HCT116 (cell line): ENCODE measurements around the gene IQSEC3. TPM values are rescaled to one million over a fixed set of nuclear protein-coding genes. Genes with fewer than 3 reads are reported as not detected.

Experiments
- ATAC-seq: fragments of 200-7000 bp; cut with Tn5 transposase; 2 replicates; pipeline ENCODE4 v1.9.1; 2020; ENCODE audit warnings: mild to moderate bottlenecking, moderate library complexity
- BruUV-seq: library from RNA; stranded (reverse); fragments of 400-500 nt; replicated peaks from 2 replicates; lab custom pipeline; 2021; lab: Mats Ljungman, UMichigan
- CTCF ChIA-PET: fragments of 300-600 bp; sonication (Branson Sonifier 250); formaldehyde crosslinking; loops from one replicate; lab custom pipeline; 2021; ENCODE audit warnings: antibody characterized with exemption; lab: Charles Lee
- POLR2A ChIA-PET: fragments of 300-600, 350-600 bp; sonication (Branson Sonifier 250); formaldehyde crosslinking; loops from one replicate; lab custom pipeline; 2021; ENCODE audit warnings: antibody characterized with exemption; lab: Charles Lee
- RAD21 ChIA-PET, 2 experiments: fragments of 300-600 bp; sonication (Branson Sonifier 250); formaldehyde crosslinking; loops; one replicate each; lab custom pipeline; 2023; ENCODE audit warnings: low total read pairs in 2 of 2; ENCODE audit not compliant: uncharacterized antibody in 2 of 2, unreplicated experiment in 2 of 2, low non-redundant PET in 1 of 2; lab: Charles Lee
- DNase-seq: peaks from one replicate; pipeline ENCODE4 v3.0.0-alpha.2; 2010; ENCODE audit warnings: low read depth, low spot score
- H2AFZ ChIP-seq: fragments of 200-600 bp; shearing (Covaris generic), sonication (generic); 2 replicates; pipeline ENCODE4 v1.6.1; 2017; ENCODE audit warnings: low read depth, mixed run types, mixed read lengths, antibody characterized with exemption, low read length; ENCODE audit not compliant: poor library complexity, severe bottlenecking
- H3K27ac ChIP-seq: 2 replicates; pipeline ENCODE4 v1.5.1; 2012; ENCODE audit warnings: low read depth, low read length
- H3K27me3 ChIP-seq: fragments of 200-600 bp; sonication (generic); 2 replicates; pipeline ENCODE4 v1.6.1; 2016; ENCODE audit warnings: mixed run types, low read length, mixed read lengths; ENCODE audit not compliant: insufficient read depth
- H3K36me3 ChIP-seq, 2 experiments: fragments of 200-500 bp in 1 of 2; fragments of 200-600 bp in 1 of 2; sonication (Bioruptor generic) in 1 of 2; sonication (generic) in 1 of 2; 2 replicates each; pipeline versions ENCODE4 v1.5.1 to v1.6.1; 2014 to 2016; ENCODE audit warnings: low read length in 2 of 2, inconsistent platforms in 1 of 2, mixed read lengths in 1 of 2, mixed run types in 1 of 2; ENCODE audit not compliant: insufficient read depth in 2 of 2, control insufficient read depth in 1 of 2
- H3K4me1 ChIP-seq, 2 experiments: fragments of 200-600 bp in 1 of 2; sonication (generic) in 1 of 2; 2 replicates each; pipeline versions ENCODE4 v1.5.1 to v1.6.1; 2012 to 2017; ENCODE audit warnings: low read length in 2 of 2, inconsistent platforms in 1 of 2, mild to moderate bottlenecking in 1 of 2, mixed read lengths in 1 of 2, mixed run types in 1 of 2, moderate library complexity in 1 of 2; ENCODE audit not compliant: insufficient read depth in 2 of 2, control insufficient read depth in 1 of 2
- H3K4me2 ChIP-seq: fragments of 200-600 bp; sonication (generic); 2 replicates; pipeline ENCODE4 v1.6.1; 2017; ENCODE audit warnings: mixed run types, low read length, mixed read lengths
- H3K4me3 ChIP-seq, 2 experiments: fragments of 200-600 bp in 1 of 2; sonication (generic) in 1 of 2; replicated peaks in 1 of 2; 2 replicates each; pipeline ENCODE4 v1.5.1; 2011 to 2016; ENCODE audit warnings: low read length in 2 of 2, control low read depth in 1 of 2, low read depth in 1 of 2, mild to moderate bottlenecking in 1 of 2, mixed read lengths in 1 of 2, mixed run types in 1 of 2
- H3K79me2 ChIP-seq: fragments of 200-600 bp; sonication (generic); 2 replicates; pipeline ENCODE4 v1.6.1; 2017; ENCODE audit warnings: mild to moderate bottlenecking, mixed run types, low read length, moderate library complexity, mixed read lengths; ENCODE audit not compliant: insufficient read depth
- H3K9ac ChIP-seq: fragments of 200-600 bp; sonication (generic); 2 replicates; pipeline ENCODE4 v1.6.1; 2016; ENCODE audit warnings: low read length, mixed read lengths
- H3K9me2 ChIP-seq: fragments of 200-600 bp; sonication (generic), shearing (Covaris generic); 2 replicates; pipeline ENCODE4 v1.6.1; 2017; ENCODE audit warnings: mixed run types, mild to moderate bottlenecking, moderate library complexity; ENCODE audit not compliant: insufficient read depth
- H3K9me3 ChIP-seq, 2 experiments: fragments of 200-500 bp in 1 of 2; fragments of 200-600 bp in 1 of 2; sonication (Bioruptor generic) in 1 of 2; sonication (generic) in 1 of 2; 2 replicates each; pipeline ENCODE4 v1.6.1; 2014 to 2017; ENCODE audit warnings: low read length in 2 of 2, mixed read lengths in 2 of 2, inconsistent platforms in 1 of 2, low read depth in 1 of 2, mild to moderate bottlenecking in 1 of 2, mixed run types in 1 of 2, moderate library complexity in 1 of 2; ENCODE audit not compliant: control insufficient read depth in 1 of 2, insufficient read depth in 1 of 2
- H4K20me1 ChIP-seq: fragments of 200-600 bp; sonication (generic), shearing (Covaris generic); 2 replicates; pipeline ENCODE4 v1.6.1; 2017; ENCODE audit warnings: mixed run types, mild to moderate bottlenecking, moderate library complexity; ENCODE audit not compliant: insufficient read depth
- ATF3 ChIP-seq: IDR thresholded peaks from 2 replicates; pipeline ENCODE4 v1.6.1; 2012
- CBX3 ChIP-seq: IDR thresholded peaks from 2 replicates; pipeline ENCODE4 v1.6.1; 2012; ENCODE audit warnings: low read depth
- CTCF ChIP-seq, 3 experiments: fragments of 200-600 bp in 1 of 3; sonication (generic) in 1 of 3; IDR thresholded peaks in 2 of 3; conservative IDR thresholded peaks in 1 of 3; 2 replicates each; pipeline ENCODE4 v1.5.1; 2012 to 2017; ENCODE audit warnings: low read depth in 2 of 3, low read length in 2 of 3, antibody characterized with exemption in 1 of 3, borderline replicate concordance in 1 of 3, control low read depth in 1 of 3, mild to moderate bottlenecking in 1 of 3, mixed read lengths in 1 of 3, mixed run types in 1 of 3, moderate library complexity in 1 of 3; ENCODE audit not compliant: insufficient read depth in 1 of 3
- ELF1 ChIP-seq: IDR thresholded peaks from 2 replicates; pipeline ENCODE4 v1.6.1; 2012; ENCODE audit warnings: low read depth, borderline replicate concordance
- EZH2 ChIP-seq: fragments of 200-600 bp; sonication (generic); IDR thresholded peaks from 2 replicates; pipeline ENCODE4 v1.6.1; 2017; ENCODE audit warnings: antibody characterized with exemption, mixed run types
- EZH2phosphoT487 ChIP-seq: fragments of 200-600 bp; IDR thresholded peaks from 2 replicates; pipeline ENCODE4 v1.6.1; 2018; ENCODE audit warnings: antibody characterized with exemption, borderline replicate concordance
- FOSL1 ChIP-seq: IDR thresholded peaks from 2 replicates; pipeline ENCODE4 v1.6.1; 2012; ENCODE audit warnings: low read depth
- JUND ChIP-seq: IDR thresholded peaks from 2 replicates; pipeline ENCODE4 v1.6.1; 2012
- POLR2A ChIP-seq: IDR thresholded peaks from 2 replicates; pipeline ENCODE4 v1.7.0; 2011; ENCODE audit warnings: borderline replicate concordance; ENCODE audit not compliant: insufficient read depth, insufficient read length; ENCODE audit errors: extremely low read depth
- POLR2AphosphoS5 ChIP-seq: IDR thresholded peaks from 2 replicates; pipeline ENCODE4 v1.6.1; 2011; ENCODE audit warnings: mild to moderate bottlenecking, low read depth, low read length, moderate library complexity
- RAD21 ChIP-seq: IDR thresholded peaks from 2 replicates; pipeline ENCODE4 v1.6.1; 2012; ENCODE audit warnings: low read depth, mild to moderate bottlenecking
- REST ChIP-seq: IDR thresholded peaks from 2 replicates; pipeline ENCODE4 v1.6.1; 2012; ENCODE audit warnings: low read depth
- SIN3A ChIP-seq: IDR thresholded peaks from 2 replicates; pipeline ENCODE4 v1.6.1; 2012; ENCODE audit warnings: low read depth
- SP1 ChIP-seq: IDR thresholded peaks from 2 replicates; pipeline ENCODE4 v1.6.1; 2012; ENCODE audit warnings: low read depth
- SRF ChIP-seq: IDR thresholded peaks from 2 replicates; pipeline ENCODE4 v1.6.1; 2012; ENCODE audit warnings: low read depth
- TCF7L2 ChIP-seq: IDR thresholded peaks from 2 replicates; pipeline ENCODE4 v1.7.0; 2011; ENCODE audit warnings: borderline replicate concordance, inconsistent platforms; ENCODE audit not compliant: insufficient read depth, insufficient read length; ENCODE audit errors: extremely low read depth
- YY1 ChIP-seq: IDR thresholded peaks from 2 replicates; pipeline ENCODE4 v1.6.1; 2011; ENCODE audit warnings: low read length, low read depth, moderate library complexity, mild to moderate bottlenecking; ENCODE audit not compliant: insufficient replicate concordance; ENCODE audit errors: extremely low read depth
- ZBTB33 ChIP-seq: IDR thresholded peaks from 2 replicates; pipeline ENCODE4 v1.6.1; 2011; ENCODE audit warnings: mild to moderate bottlenecking, low read length, moderate library complexity; ENCODE audit not compliant: insufficient replicate concordance; ENCODE audit errors: extremely low read depth
- ZFX ChIP-seq: fragments of 450-650 bp; IDR thresholded peaks from 2 replicates; pipeline ENCODE4 v1.6.1; 2017
- ZNF274 ChIP-seq: fragments of 200-500 bp; sonication (Bioruptor generic); IDR thresholded peaks from 2 replicates; pipeline ENCODE4 v1.6.1; 2014; ENCODE audit warnings: mild to moderate bottlenecking, low read depth, low read length, inconsistent platforms
- intact Hi-C: fragments of 100-400 bp; cut with micrococcal nuclease; formaldehyde crosslinking; loops from 2 replicates; pipeline ENCODE4 v1.10.0; 2022
- total RNA-seq: library from RNA; stranded (reverse); gene quantifications from one replicate; pipeline ENCODE4 v1.2.1, GENCODE V29; 2021; ENCODE audit not compliant: unreplicated experiment

The IQSEC3 gene
- total RNA-seq, 1 experiment from 2014 or later: not detected

GRCh38 chr12:170371-171225 is 104.0 kb downstream of the IQSEC3 start:
- ChIA-PET RAD21 (no interaction called here), POLR2A (no interaction called here), CTCF (no interaction called here)
- no peaks in the 10 kb centered on the region for H3K27me3 ChIP-seq
- no peak for ATAC-seq
- H3K79me2 ChIP-seq: no peaks in the 10 kb centered on the region
- H4K20me1 ChIP-seq: no peaks in the 10 kb centered on the region
- no peak for TF ChIP-seq CTCF (IDR thresholded peaks at IDR 0.05 in 2 of 3, conservative IDR thresholded peaks at IDR 0.05 in 1 of 3; ENCODE audit: borderline replicate concordance in 1 of 3, insufficient read depth in 1 of 3, low read depth in 2 of 3, low read length in 2 of 3)
- TF ChIP-seq EZH2phosphoT487: no peak
- TF ChIP-seq ZBTB33: no peak
- TF ChIP-seq CBX3: no peak
- no peak for TF ChIP-seq ZNF274
- no peak for TF ChIP-seq ZFX
- no peak for TF ChIP-seq ELF1
- TF ChIP-seq REST: no peak
- no peak for TF ChIP-seq POLR2A
- no peak for TF ChIP-seq EZH2
- no peak for TF ChIP-seq SIN3A
- TF ChIP-seq POLR2AphosphoS5: no peak
- TF ChIP-seq ATF3: no peak
- TF ChIP-seq JUND: no peak
- TF ChIP-seq FOSL1: no peak
- no peak for TF ChIP-seq TCF7L2
- TF ChIP-seq SRF: no peak
- TF ChIP-seq SP1: no peak
- no peak for TF ChIP-seq YY1
- TF ChIP-seq RAD21: no peak
- no peak overlapping the region for H2AFZ ChIP-seq
- no peaks in the 10 kb centered on the region for H3K9me3 ChIP-seq
- peaks cover 0 to 5% of the 10 kb centered on the region in 2 experiments; a peak in 2 of 4 replicates for H3K4me1 ChIP-seq
- no peak overlapping the region for H3K4me2 ChIP-seq
- no peak overlapping the region for H3K9ac ChIP-seq
- no peaks in the 10 kb centered on the region for H3K36me3 ChIP-seq
- BruUV-seq: no TSS peak
- intact Hi-C loops: no loop called here
- H3K27ac ChIP-seq: no peak overlapping the region
- DNase-seq: no peak
- H3K4me3 ChIP-seq: no peak overlapping the region
- no peaks in the 10 kb centered on the region for H3K9me2 ChIP-seq
